GM19328 (cell line): ENCODE data around the gene KRTAP4-8.
"Not testable (repeated sequence)": the region's sequence is repeated elsewhere in the genome, so short reads cannot be mapped to it uniquely, and the experiment has no call there.

ENCODE experiments used
- ATAC-seq: cut with Tn5 transposase; IDR thresholded peaks from one replicate; pipeline ENCODE4 v1.9.1; 2021; ENCODE audit warnings: mild to moderate bottlenecking, moderate library complexity; ENCODE audit not compliant: unreplicated experiment

The KRTAP4-8 gene

DNA sequence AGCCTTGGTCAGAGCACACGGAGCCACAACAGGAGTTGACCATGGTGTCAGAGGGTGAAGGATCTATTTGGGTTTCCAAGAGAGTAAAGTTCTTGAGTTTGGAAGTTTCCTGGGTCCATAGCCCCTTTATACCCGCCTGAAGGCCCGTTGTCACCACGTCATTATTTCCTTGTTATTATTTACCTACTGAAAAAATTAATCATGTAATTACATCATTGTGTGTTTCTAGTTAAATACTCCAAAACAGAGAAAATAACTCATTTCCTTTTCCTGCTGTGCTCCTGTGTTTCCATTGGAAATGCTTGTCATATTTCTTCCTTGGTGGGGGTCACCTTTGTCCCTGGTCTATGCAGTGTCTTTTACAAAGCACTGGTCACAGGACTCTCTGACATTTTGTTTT, at the start of gene KRTAP4-8:
TSS of gene KRTAP4-8 (minus strand) at position 101 of the 400 bp plus-strand sequence. CDS start at position 43, 58 bp downstream.
- no peak for ATAC-seq

DNA sequence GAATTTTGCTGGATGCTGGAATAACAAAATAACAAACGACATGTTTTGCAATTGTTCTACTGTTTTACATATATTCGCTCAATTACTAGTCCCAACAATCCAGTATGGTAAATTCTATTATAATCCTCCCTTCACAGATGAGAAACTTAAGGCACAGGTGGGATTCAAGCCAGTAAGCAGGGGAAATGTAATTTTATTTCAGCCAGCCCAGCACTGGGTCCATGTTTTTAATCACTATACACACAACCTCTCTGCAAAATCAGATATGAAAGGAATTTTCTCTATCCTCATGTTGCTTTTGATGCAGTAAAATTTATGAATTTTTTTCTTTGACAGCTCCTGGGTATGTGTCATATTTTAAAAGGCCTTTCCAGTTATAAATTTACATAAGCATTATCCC, 47.3 kb upstream of the KRTAP4-8 start:
- ATAC-seq, result no peak

DNA sequence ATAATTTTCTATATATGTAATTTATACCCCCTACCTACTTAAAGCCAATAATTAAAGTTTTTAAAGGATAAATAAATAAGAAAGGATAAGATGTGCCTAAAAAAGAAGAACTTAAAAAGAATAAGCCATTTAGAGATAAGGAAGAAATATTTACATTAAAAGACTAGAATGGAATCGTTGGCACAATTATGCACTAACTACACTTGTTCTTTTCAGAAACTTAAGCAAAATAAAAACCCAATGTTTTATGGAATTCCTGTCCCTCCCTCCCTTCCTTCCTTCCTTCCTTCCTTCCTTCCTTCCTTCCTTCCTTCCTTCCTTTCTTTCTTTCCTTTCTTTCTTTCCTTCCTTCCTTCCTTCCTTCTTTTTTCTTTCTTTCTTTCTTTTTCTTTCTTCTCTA, 46.9 kb upstream of the KRTAP4-8 start:
- ATAC-seq, result no peak

DNA sequence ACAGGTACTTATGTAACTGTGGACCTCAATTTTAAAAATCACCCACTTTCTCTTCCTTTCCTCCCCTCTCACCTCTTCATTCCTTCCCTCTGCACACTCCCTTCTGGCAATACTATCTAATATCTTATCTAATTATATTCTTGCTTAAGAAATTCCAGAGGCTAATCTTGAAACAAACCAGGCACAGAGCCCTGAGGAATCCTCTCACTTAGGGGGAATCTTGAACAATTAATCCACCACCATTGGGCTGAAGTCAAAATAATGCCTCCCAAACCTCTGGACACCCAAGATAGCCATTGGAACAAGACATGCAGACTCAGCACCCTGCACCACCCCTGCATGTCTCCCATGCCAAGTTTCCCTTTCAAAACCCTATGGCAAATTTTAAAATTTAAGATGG, 43.4 kb upstream of the KRTAP4-8 start:
- ATAC-seq, result no peak

DNA sequence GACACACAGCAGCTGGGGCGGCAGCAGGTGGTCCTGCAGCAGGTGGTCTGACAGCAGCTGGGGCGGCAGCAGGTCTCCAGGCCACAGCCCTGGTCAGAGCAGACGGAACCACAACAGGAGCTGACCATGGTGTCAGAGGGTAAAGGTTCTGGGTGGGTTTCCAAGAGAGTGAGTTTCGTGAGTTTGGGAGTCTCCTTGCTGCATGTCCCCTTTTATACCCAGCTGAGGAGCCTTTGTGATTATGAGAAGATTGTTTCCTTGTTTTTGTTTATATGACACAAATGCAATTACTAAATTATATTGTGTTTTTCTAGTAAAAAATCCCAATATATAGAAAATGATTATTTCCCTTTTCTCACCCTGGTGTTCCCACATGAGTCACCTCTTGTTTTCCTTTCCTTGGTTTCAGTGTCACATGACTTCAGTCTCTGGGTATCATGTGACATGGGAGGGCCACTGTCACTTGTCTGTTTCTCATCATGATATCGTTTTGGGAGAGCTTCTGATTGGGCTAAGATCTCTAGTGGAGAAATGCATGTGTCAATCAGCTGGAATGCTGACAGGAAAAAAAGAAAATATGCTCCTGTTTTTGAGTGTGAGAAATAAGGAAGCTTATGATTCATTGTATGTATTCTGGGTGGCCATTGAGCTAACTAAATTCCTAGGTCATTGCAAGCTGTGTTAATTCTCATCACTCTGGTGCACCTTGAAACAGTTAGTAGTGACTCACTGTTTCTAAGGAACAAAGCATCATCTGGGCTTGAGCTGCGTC, 42.6 kb upstream of the KRTAP4-8 start, which contains the start of gene KRTAP4-6:
TSS of gene KRTAP4-6 (minus strand) at position 185 of the 772 bp plus-strand sequence. CDS start at position 128, 57 bp downstream.
- ATAC-seq, result no peak

DNA sequence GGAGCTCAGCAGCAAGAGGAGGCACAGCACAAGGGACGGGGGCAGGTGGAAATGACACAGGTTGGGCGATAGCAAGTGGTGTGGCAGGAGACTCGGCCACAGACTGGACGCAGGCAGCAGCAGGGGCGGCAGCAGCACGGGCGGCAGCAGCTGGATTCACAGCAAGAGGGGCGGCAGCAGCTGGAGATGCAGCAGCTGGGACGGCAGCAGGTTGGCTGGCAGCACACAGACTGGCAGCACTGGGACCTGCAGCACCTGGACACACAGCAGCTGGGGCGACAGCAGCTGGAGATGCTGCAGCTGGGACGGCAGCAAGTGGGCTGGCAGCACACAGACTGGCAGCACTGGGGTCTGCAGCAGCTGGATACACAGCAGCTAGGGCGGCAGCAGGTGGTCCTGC, 41.9 kb upstream of the KRTAP4-8 start:
- ATAC-seq, result not testable (repeated sequence)

DNA sequence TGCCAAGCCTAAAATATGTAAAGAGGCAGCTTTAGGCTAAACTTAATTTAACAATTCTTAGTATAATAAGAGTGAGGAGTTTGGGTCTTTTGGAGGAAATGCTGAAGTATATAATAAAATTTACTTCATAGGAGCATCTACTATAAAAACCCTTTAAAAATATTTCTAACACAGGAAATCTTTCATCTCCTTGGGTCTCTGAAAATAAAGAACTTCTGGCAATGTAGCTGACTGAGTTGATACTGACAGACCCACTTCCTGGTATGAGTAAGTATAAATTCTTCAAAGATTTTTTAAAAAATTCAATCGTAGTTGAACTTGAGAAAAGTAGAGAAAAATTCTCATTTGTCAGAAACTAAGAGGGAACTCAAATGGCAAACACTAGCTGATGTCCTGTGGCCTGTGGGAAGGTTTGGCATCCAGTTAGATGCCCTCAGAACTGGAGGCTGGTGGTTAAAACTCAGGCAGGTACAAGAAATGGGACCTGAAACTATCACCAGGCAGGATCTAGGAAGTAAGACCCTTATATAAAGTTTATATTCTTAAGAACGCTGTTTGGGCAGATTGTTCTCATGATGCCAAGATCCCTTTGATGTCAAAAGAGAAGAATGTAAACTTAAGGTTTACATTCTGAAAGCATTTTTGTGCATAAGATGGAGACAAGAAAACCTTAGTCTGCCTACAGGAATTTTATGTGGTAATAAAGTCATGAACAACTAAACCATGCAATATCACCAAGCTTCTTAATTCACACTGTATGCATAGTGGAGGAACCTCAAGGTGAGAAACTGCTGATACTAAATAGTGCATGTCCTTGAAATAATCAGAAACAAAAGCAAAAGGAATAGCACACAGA, 36.2 kb upstream of the KRTAP4-8 start:
- no peak for ATAC-seq

DNA sequence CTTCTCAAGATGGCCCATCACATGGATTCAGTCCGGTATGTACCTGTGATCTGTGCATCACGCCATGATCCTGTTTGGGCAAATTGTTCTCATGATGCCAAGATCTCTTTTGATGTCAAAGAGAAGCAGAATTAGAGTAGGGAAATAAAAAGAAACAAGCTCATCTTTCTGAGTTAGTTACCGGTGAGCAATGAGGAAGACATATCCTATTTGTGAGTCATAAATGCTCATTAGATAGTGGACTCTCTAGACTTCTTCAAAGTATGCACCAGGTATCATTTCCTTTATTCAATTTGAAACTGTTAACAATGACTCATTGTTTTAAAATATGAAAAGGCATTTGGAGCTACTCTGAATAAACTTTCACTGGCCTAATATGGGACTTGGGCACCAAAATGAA, 34.0 kb upstream of the KRTAP4-8 start:
- no peak for ATAC-seq

DNA sequence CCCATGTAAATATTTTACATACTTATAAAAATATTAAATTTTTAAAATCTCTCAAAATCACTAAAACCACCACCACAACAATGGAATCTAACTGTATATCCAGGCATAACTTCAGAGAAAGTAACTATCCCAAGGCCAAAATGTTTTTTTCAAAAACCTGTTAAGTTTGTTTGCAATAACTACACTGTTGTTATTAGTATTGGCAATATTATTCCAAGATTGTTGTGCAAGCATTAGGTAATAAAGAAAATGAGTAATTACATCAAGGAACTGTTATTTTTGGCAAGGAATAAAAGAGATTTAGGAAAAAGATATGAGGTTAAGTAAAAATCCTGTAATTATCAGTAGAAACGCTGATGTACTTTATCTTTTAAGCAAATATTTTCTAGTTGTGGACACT, 29.4 kb upstream of the KRTAP4-8 start:
- no peak for ATAC-seq

DNA sequence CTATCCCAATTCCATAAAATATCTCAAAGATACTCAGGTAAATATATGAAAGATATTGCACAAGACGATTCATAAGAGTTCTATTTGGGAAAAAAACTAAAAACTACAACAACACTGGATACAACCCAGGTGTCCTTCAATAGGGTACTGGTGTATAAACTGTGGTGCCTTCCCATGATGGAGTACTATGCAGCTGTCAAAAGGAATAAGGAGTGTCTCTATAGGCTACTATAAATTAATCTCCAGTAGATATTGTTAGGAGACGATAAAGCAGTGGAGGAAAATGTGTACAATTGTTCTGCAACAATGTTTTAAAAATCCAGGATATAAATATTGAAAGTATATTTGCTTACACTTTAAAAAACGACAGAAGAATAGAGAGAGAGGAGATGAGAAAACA, 28.5 kb upstream of the KRTAP4-8 start:
- ATAC-seq, result no peak

DNA sequence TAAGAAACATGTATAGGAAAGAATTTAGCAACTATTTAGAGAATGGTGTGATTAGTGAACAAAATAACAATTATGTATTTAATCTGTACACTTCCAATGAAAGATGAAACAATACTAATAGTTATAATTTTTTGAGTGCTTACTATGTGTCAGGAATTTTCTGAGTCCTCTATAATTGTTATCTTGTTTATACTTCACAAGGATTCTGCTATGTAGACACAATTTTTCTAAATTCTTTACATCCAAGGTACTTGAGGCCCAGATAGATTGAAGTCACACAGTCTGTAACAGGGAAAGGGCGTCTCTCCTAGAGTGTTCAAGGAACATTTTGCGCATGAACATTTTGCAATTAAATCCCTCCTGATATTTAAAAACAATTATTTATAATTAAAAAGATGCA, 27.1 kb upstream of the KRTAP4-8 start:
- no peak for ATAC-seq

DNA sequence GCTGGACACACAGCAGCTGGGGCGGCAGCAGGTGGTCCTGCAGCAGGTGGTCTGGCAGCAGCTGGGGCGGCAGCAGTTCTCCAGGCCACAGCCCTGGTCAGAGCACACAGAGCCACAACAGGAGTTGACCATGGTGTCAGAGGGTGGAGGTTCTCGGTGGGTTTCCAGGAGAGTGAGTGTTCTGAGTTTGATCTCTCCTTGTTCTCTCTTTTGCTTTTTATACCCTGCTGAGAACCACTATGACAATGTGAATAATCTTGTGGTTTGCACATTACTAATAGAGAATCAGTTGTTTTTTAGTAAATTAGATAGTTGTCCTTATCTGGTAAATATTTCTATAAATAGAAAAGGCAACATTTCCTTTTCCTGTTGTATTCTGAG, 26.0 kb upstream of the KRTAP4-8 start, which contains the start of gene KRTAP4-12:
TSS of gene KRTAP4-12 (minus strand) at position 192 of the 381 bp plus-strand sequence. CDS start at position 132, 60 bp downstream.
- not testable (repeated sequence) for ATAC-seq

DNA sequence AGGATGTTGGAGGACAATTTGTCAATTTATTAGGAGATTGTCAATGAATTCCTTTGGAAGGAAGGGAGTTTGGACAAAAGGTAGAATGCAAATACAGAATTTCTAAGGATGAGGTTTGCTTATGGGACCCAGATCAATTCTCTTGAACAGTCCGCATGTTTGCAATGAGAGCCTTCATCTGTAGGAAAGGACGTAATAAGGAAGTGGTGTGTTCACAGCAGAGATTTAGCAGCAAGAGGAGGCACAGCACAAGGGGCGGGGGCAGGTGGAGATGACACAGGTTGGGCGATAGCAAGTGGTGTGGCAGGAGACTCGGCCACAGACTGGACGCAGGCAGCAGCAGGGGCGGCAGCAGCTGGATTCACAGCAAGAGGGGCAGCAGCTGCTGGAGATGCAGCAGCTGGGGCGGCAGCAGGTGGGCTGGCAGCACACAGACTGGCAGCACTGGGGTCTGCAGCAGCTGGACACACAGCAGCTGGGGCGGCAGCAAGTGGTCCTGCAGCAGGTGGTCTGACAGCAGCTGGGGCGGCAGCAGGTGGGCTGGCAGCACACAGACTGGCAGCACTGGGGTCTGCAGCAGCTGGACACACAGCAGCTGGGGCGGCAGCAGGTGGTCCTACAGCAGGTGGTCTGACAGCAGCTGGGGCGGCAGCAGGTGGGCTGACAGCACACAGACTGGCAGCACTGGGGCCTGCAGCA, 25.5 kb upstream of the KRTAP4-8 start:
- not testable (repeated sequence) for ATAC-seq

DNA sequence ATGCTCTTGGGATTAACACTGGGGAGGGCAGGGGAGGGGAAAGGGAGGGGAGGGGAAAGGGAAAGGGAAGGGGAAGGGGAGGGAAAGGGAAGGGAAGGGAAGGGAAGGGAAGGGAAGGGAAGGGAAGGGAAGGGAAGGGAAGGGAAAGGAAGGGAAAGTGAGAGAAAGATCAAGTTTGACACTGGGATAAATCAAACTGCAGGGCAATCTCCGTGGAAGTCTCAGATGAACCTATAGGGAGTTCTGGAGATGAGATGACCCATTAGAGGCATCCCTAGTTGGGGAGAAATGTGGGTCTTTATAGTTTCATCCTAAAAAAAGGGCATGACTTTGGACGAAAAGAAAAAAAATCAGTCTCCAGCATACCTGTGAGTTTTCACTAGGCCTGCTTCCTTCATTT, 23.8 kb upstream of the KRTAP4-8 start:
- no peak for ATAC-seq

DNA sequence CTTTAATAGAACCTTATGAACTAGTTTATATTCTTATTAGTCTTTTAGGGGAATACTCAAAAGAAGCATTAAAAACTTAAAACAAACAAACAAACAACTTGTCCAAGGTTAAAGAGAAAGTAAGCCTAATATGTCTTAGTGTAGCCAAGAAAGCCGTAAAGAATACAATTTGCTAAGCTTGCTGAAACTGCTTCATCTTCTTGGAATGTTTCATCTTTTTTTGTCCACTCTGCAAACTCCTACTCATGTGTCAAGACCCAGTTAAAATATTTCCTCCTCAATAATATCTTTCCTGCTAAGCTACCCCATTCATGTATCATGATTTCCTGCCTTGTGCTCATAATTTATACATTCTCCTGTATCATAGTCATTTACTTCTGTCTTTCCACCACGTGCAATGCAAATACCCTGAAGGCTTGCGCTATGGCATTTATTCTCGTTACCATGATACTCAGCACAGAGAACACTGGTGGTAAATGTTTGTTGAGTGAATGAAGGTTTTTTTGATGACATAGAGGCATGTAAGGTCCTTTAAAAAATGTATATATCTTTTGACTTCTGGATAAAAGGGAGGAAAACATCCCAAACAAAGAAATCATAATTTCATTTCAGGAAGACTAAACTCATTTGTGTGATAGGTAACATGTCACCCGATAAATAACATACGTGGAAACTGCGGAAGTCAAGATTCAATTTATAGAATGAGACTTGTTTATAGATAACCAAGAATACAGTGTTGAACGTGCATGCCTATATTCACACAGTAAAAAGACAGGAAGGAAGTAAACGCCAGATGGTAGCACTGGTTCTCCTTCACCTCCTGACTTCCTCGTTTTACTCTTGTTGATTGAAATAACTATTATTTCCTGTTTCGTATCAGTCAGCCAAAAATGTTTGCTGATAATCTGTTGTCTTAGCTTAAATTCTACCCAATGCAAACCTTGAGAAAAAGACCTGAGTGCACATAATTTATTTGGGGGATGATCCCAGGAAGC, 22.1 kb upstream of the KRTAP4-8 start:
- ATAC-seq, result not testable (repeated sequence)

DNA sequence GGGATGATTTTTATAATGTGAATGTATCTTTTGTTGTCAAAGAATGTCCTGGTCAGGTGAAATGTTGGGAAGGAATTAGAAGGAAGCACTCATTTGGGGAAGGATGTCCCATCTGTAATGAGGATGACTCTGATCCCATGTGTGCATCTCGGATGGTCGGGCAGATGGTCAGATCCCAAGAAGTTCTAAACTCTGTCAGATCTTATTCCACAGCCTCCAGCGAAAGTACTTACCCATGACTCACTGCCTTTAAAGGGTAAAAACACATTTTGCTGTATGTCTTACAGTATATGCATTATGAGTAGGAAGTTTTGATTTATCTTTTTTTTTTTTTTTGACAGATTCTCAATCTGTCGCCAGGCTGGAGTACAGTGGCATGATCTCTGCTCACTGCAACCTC, 20.8 kb upstream of the KRTAP4-8 start:
- ATAC-seq, result no peak

DNA sequence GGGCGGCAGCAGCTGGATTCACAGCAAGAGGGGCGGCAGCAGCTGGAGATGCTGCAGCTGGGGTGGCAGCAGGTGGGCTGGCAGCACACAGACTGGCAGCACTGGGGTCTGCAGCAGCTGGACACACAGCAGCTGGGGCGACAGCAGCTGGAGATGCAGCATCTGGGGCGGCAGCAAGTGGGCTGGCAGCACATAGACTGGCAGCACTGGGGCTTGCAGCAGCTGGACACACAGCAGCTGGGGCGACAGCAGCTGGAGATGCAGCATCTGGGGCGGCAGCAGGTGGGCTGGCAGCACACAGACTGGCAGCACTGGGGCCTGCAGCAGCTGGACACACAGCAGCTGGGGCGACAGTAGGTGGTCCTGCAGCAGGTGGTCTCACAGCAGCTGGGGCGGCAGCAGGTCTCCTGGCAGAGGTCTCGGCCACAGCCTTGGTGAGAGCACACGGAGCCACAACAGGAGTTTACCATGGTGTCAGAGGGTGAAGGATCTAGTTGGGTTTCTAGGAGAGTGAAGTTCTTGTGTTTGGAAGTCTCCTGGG, 20.0 kb upstream of the KRTAP4-8 start, which contains the start of gene KRTAP4-11:
TSS of gene KRTAP4-11 (minus strand) at position 528 of the 541 bp plus-strand sequence. CDS start at position 470, 58 bp downstream.
- ATAC-seq, result not testable (repeated sequence)

DNA sequence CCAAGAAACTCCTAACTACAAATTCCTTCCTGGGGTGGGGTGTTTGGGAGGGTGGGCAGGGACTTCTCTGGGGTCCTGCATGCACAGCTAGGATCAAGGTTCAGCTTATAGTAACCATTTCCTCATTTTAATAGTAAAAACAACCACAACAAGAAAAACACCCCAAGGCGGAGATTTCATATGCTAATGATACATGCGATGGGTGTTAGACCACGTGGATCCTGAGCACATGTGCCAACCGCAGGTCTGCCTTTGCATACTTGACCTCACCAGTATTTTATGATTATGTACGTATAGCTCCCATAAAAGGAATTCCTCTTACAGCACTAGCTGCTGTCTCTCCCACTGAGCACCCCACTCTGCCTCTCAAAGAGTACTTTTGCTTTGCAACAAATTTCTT, 18.4 kb upstream of the KRTAP4-8 start:
- no peak for ATAC-seq

DNA sequence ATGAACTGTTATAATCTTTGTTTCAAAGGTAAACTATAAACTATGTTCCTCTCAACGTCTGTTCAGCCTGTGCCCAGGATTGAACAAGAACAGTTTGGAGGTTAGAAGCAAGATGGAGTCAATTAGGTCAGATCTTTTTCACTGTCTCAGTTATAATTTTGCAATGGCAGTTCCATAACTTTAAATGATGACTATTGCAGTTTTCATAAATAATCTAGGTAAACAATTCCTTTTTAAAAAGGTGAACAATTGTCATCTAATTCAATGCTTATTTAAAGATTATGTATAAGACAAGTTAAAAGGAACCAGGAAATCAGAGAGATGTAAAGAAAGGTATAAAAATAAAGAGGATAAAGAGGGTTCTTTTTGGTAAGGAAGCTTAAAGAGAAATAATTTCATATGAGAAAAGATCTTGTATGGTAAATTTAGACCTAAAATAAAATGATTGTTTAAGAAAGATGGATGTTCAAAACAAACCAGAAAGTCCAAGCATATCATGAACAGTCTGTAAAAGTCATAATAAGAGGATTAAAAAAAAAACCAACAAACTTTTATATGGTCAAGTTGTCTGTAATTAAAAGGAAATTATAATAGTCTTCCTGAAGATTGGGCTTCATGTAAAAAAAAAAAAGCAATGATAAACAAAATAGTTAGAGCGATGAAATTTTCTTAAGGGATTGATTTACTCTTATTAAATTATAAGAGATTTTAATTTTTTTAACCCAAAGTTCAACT, 13.4 kb upstream of the KRTAP4-8 start:
- no peak for ATAC-seq
